OCI-LY7 (cell line): ENCODE measurements around the gene TEX12. TPM values are rescaled to one million over a fixed set of nuclear protein-coding genes. Genes with fewer than 3 reads are reported as not detected.

Source experiments
- BruUV-seq: library from RNA; stranded (reverse); fragments of 400-500 nt; replicated peaks from 2 replicates; lab custom pipeline; 2021; lab: Mats Ljungman, UMichigan
- CTCF ChIA-PET: fragments of 300-600 bp; sonication (Branson Sonifier 250); formaldehyde crosslinking; loops from one replicate; lab custom pipeline; 2022; ENCODE audit warnings: antibody characterized with exemption; ENCODE audit not compliant: unreplicated experiment; lab: Charles Lee
- POLR2A ChIA-PET: fragments of 300-600 bp; sonication (Branson Sonifier 250); formaldehyde crosslinking; loops from one replicate; lab custom pipeline; 2022; ENCODE audit warnings: antibody characterized with exemption; lab: Charles Lee
- DNase-seq: peaks from one replicate; pipeline ENCODE4 v3.0.0-alpha.2; 2015; ENCODE audit warnings: low spot score
- H2AFZ ChIP-seq: fragments of 200-600 bp; sonication (generic), shearing (Covaris generic); 2 replicates; pipeline ENCODE4 v1.6.1; 2014; ENCODE audit warnings: mild to moderate bottlenecking, antibody characterized with exemption, low read length, moderate library complexity
- H3K27ac ChIP-seq: fragments of 200-600 bp; sonication (generic); 2 replicates; pipeline ENCODE4 v1.5.1; 2014; ENCODE audit warnings: mixed run types, low read depth, mild to moderate bottlenecking, moderate library complexity, low read length, inconsistent platforms; ENCODE audit not compliant: poor library complexity, severe bottlenecking
- H3K36me3 ChIP-seq: fragments of 200-600 bp; sonication (generic); 2 replicates; pipeline ENCODE4 v1.6.1; 2014; ENCODE audit warnings: mild to moderate bottlenecking, antibody characterized with exemption, low read length, moderate library complexity, mixed read lengths; ENCODE audit not compliant: insufficient read depth
- H3K4me1 ChIP-seq: fragments of 200-600 bp; sonication (generic); 2 replicates; pipeline ENCODE4 v1.5.1; 2014; ENCODE audit warnings: mild to moderate bottlenecking, low read length; ENCODE audit not compliant: insufficient read depth, poor library complexity, severe bottlenecking
- H3K4me2 ChIP-seq: fragments of 200-600 bp; sonication (generic); 2 replicates; pipeline ENCODE4 v1.6.1; 2014; ENCODE audit warnings: mild to moderate bottlenecking, low read length
- H3K4me3 ChIP-seq: fragments of 200-600 bp; sonication (generic); 2 replicates; pipeline ENCODE4 v1.5.1; 2014; ENCODE audit warnings: mild to moderate bottlenecking, low read depth, low read length; ENCODE audit not compliant: poor library complexity, severe bottlenecking
- H3K79me2 ChIP-seq: fragments of 200-600 bp; sonication (generic); 2 replicates; pipeline ENCODE4 v1.6.1; 2016; ENCODE audit warnings: low read depth, mild to moderate bottlenecking, low read length, moderate library complexity, mixed read lengths; ENCODE audit not compliant: insufficient read depth
- H3K9me2 ChIP-seq: fragments of 200-600 bp; sonication (generic); 2 replicates; pipeline ENCODE4 v1.6.1; 2016; ENCODE audit warnings: mild to moderate bottlenecking, low read length, mixed read lengths; ENCODE audit not compliant: insufficient read depth
- H3K9me3 ChIP-seq: fragments of 200-600 bp; sonication (generic); 2 replicates; pipeline ENCODE4 v1.6.1; 2014; ENCODE audit warnings: mild to moderate bottlenecking, mixed run types, low read length, mixed read lengths
- H4K20me1 ChIP-seq: fragments of 200-600 bp; sonication (generic); 2 replicates; pipeline ENCODE4 v1.6.1; 2014; ENCODE audit warnings: mild to moderate bottlenecking, antibody characterized with exemption, low read length, moderate library complexity, mixed read lengths; ENCODE audit not compliant: insufficient read depth
- EZH2phosphoT487 ChIP-seq: fragments of 200-600 bp; sonication (generic); IDR thresholded peaks from 2 replicates; pipeline ENCODE4 v1.6.1; 2018; ENCODE audit warnings: low read depth, borderline replicate concordance, mild to moderate bottlenecking, mixed run types, antibody characterized with exemption, low read length, moderate library complexity, mixed read lengths
- intact Hi-C: fragments of 100-400 bp; cut with micrococcal nuclease; formaldehyde crosslinking; loops from one replicate; pipeline ENCODE4 v1.10.0; 2022; ENCODE audit not compliant: unreplicated experiment
- total RNA-seq, 2 experiments: library from RNA; depleted of rRNA in 1 of 2; stranded (reverse); fragments of >200 nt in 1 of 2; shearing (Covaris generic) in 1 of 2; gene quantifications; 2 replicates each; pipeline ENCODE4 v1.2.3, GENCODE V29; 2014 to 2022
- TF ChIP-seq, protein P1 (sequence below): fragments of 200-600 bp; sonication (generic); conservative IDR thresholded peaks from 2 replicates; pipeline ENCODE4 v1.5.1; 2014; ENCODE audit warnings: mild to moderate bottlenecking, antibody characterized with exemption, low read length, moderate library complexity, mixed read lengths

Gene TEX12
- total RNA-seq, 2 experiments from 2014 or later, result 0.44 to 0.59 TPM

DNA sequence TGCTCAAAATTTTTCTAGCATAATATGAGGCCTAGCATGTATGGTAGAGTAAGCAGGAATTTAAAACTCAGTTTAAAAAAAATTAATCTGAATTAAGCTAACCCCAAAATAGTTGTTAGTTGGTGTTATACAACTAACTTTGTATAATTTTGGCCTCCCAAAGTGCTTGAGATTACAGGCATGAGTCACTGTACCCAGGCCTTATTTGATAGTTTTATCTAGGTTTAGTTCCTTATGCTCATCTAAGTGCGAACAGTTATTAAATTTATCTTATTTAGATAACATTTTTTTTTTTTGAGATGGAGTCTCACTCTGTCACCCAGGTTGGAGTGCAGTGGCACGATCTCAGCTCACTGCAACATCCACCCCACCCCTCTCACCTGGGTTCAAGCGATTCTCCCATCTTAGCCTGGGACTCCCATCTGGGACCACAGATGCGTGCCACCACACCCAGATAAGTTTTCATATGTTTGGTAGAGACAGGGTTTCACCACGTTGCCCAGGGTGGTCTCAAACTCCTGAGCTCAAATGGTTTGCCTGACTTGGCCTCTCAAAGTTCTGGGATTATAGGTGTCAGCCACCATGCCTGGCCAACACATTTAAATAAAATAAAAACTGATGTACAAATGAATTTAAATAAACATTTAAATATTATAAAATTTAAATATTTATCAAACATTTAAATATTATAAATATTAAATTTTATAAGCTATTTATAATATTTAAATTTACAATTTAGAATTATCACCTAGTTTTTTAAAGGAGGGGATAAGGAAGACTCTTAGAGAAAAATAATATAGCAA, 10.8 kb upstream of the TEX12 start:
- Histone ChIP-seq H3K27ac (no peak overlapping the region), H3K79me2 (no peaks in the 10 kb centered on the region), H3K4me3 (no peak overlapping the region), H3K4me2 (no peak overlapping the region), H2AFZ (no peak overlapping the region), H3K9me3 (no peaks in the 10 kb centered on the region; the same call in 1 of the 2 replicates), H3K36me3 (no peaks in the 10 kb centered on the region), H3K4me1 (no peaks in the 10 kb centered on the region), H3K9me2 (no peaks in the 10 kb centered on the region), H4K20me1 (no peaks in the 10 kb centered on the region)
- intact Hi-C loops, result no loop called here
- ChIA-PET CTCF (no interaction called here), POLR2A (interaction anchor here (0.6 to 0.7 kb wide), 3 partner anchors 24 to 107 kb away, joined by 3 to 6 read pairs (median 5); no protein-coding TSS in a partner anchor)
- no peak for DNase-seq
- TF ChIP-seq EZH2phosphoT487, result no peak
- TF ChIP-seq, protein P1, sequence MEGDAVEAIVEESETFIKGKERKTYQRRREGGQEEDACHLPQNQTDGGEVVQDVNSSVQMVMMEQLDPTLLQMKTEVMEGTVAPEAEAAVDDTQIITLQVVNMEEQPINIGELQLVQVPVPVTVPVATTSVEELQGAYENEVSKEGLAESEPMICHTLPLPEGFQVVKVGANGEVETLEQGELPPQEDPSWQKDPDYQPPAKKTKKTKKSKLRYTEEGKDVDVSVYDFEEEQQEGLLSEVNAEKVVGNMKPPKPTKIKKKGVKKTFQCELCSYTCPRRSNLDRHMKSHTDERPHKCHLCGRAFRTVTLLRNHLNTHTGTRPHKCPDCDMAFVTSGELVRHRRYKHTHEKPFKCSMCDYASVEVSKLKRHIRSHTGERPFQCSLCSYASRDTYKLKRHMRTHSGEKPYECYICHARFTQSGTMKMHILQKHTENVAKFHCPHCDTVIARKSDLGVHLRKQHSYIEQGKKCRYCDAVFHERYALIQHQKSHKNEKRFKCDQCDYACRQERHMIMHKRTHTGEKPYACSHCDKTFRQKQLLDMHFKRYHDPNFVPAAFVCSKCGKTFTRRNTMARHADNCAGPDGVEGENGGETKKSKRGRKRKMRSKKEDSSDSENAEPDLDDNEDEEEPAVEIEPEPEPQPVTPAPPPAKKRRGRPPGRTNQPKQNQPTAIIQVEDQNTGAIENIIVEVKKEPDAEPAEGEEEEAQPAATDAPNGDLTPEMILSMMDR, result no peak
- BruUV-seq, result no TSS peak

DNA sequence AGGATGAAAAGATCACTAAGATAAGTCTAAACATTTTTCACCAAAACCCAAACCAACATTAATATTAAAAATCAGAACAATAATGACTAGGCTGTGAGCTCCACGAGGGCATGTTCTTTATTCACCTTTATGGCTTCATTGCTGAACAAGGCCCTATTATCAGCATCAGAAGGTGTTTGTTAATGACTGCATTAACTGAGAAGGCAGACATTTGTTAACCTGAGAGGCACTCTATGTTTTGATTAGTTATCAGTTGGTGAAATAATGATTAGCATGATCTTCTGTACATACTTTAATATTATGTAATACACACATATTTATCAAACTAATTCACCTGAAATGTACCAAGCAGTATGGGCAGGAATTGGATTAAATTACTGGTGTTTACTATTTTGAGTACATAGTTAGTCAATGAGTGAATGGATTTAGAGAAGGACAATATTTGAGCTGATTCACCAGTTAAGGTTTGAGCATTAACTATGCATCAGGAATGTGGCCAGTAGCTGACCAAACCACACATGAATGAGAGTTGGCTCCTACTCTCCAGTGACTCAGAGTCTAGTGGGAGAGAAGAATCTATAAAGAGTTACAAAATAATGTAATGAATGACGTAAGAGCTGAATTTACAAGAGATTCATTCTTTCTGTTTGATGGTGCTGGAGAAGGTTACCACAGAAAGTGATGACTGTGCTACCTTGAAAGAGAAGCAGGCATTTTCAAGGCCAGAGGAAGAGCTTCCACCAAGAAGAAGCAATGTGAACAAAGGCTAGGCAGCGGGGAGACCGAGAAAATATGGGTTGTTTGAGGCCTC, 10.0 kb upstream of the TEX12 start:
- no peaks in the 10 kb centered on the region for H3K36me3 ChIP-seq
- no peaks in the 10 kb centered on the region; the same call in 1 of the 2 replicates for H3K9me3 ChIP-seq
- no peaks in the 10 kb centered on the region for H4K20me1 ChIP-seq
- no peaks in the 10 kb centered on the region for H3K4me1 ChIP-seq
- no peak overlapping the region for H3K4me3 ChIP-seq
- ChIA-PET CTCF (no interaction called here), POLR2A (interaction anchor here (0.6 to 0.9 kb wide), 5 partner anchors 19 to 108 kb away, joined by 3 to 6 read pairs (median 3); no protein-coding TSS in a partner anchor)
- no peak overlapping the region for H3K4me2 ChIP-seq
- TF ChIP-seq, protein P1, result no peak
- TF ChIP-seq EZH2phosphoT487, result no peak
- H3K9me2 ChIP-seq, result no peaks in the 10 kb centered on the region
- no peak overlapping the region for H3K27ac ChIP-seq
- DNase-seq, result no peak
- BruUV-seq, result no TSS peak
- intact Hi-C loops, result no loop called here
- H2AFZ ChIP-seq, result no peak overlapping the region
- no peaks in the 10 kb centered on the region for H3K79me2 ChIP-seq
